ENCODE results near the gene ATF7. TPM values are rescaled to one million over a fixed set of nuclear protein-coding genes. Genes with fewer than 3 reads are reported as not detected.
A peak's percentile ranks its signal among the peaks of the same experiment; 100 is the strongest.

Gene ATF7
- total RNA-seq, 1 donor from 2014 or later = 61.2 TPM

DNA sequence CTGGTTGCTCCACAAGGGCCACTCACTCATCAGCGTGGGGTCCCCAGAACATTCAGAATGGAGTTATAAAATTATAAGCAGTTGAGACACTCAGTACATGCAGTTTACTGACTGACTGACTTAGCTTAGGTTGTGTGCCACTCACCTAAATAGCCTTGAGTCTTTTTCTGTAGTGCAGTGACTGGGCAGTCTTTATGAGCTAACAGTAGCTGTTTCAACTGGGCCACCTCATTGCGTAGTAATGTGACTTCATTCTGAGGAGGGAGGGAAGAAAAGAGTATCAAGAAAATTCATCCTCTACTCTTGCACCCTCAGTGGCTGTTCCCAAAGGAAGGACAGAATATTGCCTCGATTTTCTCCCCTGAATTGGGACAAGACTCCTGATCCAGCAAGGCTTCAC is 103.1 kb downstream of the ATF7 start:
- no peak overlapping the region for H3K4me3 ChIP-seq
- intact Hi-C loops (cut with DNase I) = no loop called here
- DNase-seq = no peak
- H3K27ac ChIP-seq = no peak overlapping the region
- no peaks in the 10 kb centered on the region for H3K27me3 ChIP-seq (ENCODE audit: low read depth)
- H3K4me1 ChIP-seq = peaks cover 6% of the 10 kb centered on the region
- no peak for ATAC-seq
- no peaks in the 10 kb centered on the region for H3K9me3 ChIP-seq
- peaks cover 99% of the 10 kb centered on the region for H3K36me3 ChIP-seq
- TF ChIP-seq, protein P1, sequence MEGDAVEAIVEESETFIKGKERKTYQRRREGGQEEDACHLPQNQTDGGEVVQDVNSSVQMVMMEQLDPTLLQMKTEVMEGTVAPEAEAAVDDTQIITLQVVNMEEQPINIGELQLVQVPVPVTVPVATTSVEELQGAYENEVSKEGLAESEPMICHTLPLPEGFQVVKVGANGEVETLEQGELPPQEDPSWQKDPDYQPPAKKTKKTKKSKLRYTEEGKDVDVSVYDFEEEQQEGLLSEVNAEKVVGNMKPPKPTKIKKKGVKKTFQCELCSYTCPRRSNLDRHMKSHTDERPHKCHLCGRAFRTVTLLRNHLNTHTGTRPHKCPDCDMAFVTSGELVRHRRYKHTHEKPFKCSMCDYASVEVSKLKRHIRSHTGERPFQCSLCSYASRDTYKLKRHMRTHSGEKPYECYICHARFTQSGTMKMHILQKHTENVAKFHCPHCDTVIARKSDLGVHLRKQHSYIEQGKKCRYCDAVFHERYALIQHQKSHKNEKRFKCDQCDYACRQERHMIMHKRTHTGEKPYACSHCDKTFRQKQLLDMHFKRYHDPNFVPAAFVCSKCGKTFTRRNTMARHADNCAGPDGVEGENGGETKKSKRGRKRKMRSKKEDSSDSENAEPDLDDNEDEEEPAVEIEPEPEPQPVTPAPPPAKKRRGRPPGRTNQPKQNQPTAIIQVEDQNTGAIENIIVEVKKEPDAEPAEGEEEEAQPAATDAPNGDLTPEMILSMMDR (IDR thresholded peaks at IDR 0.05) = no peak

GRCh38 chr12:53518381-53518780 is 107.8 kb downstream of the ATF7 start:
- Histone ChIP-seq H3K4me1 (peaks cover 29% of the 10 kb centered on the region), H3K27me3 (ENCODE audit: low read depth) (no peaks in the 10 kb centered on the region), H3K9me3 (no peaks in the 10 kb centered on the region), H3K4me3 (no peak overlapping the region), H3K36me3 (peaks cover 97% of the 10 kb centered on the region), H3K27ac (no peak overlapping the region)
- DNase-seq (no peak), ATAC-seq (no peak)
- intact Hi-C loops (cut with DNase I) = no loop called here
- TF ChIP-seq, protein P1 (IDR thresholded peaks at IDR 0.05) = no peak

- H3K27ac ChIP-seq = no peak overlapping the region
- intact Hi-C loops (cut with DNase I) = no loop called here
- peaks cover 29% of the 10 kb centered on the region for H3K4me1 ChIP-seq
- TF ChIP-seq, protein P1 (IDR thresholded peaks at IDR 0.05) = no peak
- no peak for ATAC-seq
- no peak overlapping the region for H3K4me3 ChIP-seq
- no peaks in the 10 kb centered on the region for H3K27me3 ChIP-seq (ENCODE audit: low read depth)
- H3K36me3 ChIP-seq = peaks cover 97% of the 10 kb centered on the region
- no peaks in the 10 kb centered on the region for H3K9me3 ChIP-seq
- no peak for DNase-seq
Observed at GRCh38 chr12:53516758-53517455, 109.3 kb downstream of the ATF7 start.

- Histone ChIP-seq H3K9me3 (no peaks in the 10 kb centered on the region), H3K27ac (no peak overlapping the region), H3K27me3 (ENCODE audit: low read depth) (no peaks in the 10 kb centered on the region), H3K4me3 (peak overlapping the region; percentile 46), H3K36me3 (peaks cover 97% of the 10 kb centered on the region), H3K4me1 (peaks cover 29% of the 10 kb centered on the region)
- TF ChIP-seq, protein P1 (IDR thresholded peaks at IDR 0.05) = no peak
- intact Hi-C loops (cut with DNase I) = no loop called here
- DNase-seq (no peak), ATAC-seq (no peak)
Observed at GRCh38 chr12:53515291-53515680, 110.9 kb downstream of the ATF7 start.

GRCh38 chr12:53514628-53515290 is 111.4 kb downstream of the ATF7 start:
- H3K4me3 ChIP-seq = peak overlapping the region; percentile 46
- H3K27ac ChIP-seq = peak overlapping the region; percentile 51
- intact Hi-C loops (cut with DNase I) = no loop called here
- ATAC-seq (peak; percentile 51 to 73), DNase-seq (no peak)
- H3K9me3 ChIP-seq = no peaks in the 10 kb centered on the region
- peaks cover 97% of the 10 kb centered on the region for H3K36me3 ChIP-seq
- no peaks in the 10 kb centered on the region for H3K27me3 ChIP-seq (ENCODE audit: low read depth)
- H3K4me1 ChIP-seq = peaks cover 29% of the 10 kb centered on the region
- TF ChIP-seq, protein P1 (IDR thresholded peaks at IDR 0.05) = no peak
